ENCODE measurements around the gene PTCHD4. TPM values are rescaled to one million over a fixed set of nuclear protein-coding genes. Genes with fewer than 3 reads are reported as not detected.
A peak's percentile ranks its signal among the peaks of the same experiment; 100 is the strongest.

Gene PTCHD4
- 7.8 TPM for polyA plus RNA-seq (2013, experiment 1 of 2)
- polyA plus RNA-seq (2013, experiment 2 of 2), result 8.5 TPM

- no peaks in the 10 kb centered on the region for H3K9me3 ChIP-seq (ENCODE audit: control insufficient read depth, low read length)
Observed at GRCh38 chr6:48111143-48111506, at the start of gene PTCHD4. PTCHD4 (minus strand) TSS chr6:48111197; CDS start chr6:48068957, 42,240 bp downstream.

GRCh38 chr6:48151142-48151541 lies 40.1 kb upstream of the PTCHD4 start:
- Histone ChIP-seq H3K23ac (ENCODE audit: low read length in 2 of 2) (no peak overlapping the region), H2AFZ (ENCODE audit: low read depth, low read length) (no peak overlapping the region), H3K79me1 (replicated peaks; ENCODE audit: low read length, poor library complexity, severe bottlenecking) (no peaks in the 10 kb centered on the region), H2AK5ac (ENCODE audit: low read length, severe bottlenecking) (no peak overlapping the region), H4K91ac (ENCODE audit: low read length) (no peak overlapping the region), H4K8ac (ENCODE audit: low read length) (no peak overlapping the region), H2BK15ac (ENCODE audit: low read depth, poor library complexity, severe bottlenecking) (peak overlapping the region; percentile 54), H2BK120ac (ENCODE audit: low read depth, low read length) (no peak overlapping the region), H3K14ac (ENCODE audit: low read length in 2 of 2) (no peak overlapping the region), H2BK5ac (ENCODE audit: low read depth, low read length, poor library complexity, severe bottlenecking) (no peak overlapping the region), H3K4me2 (ENCODE audit: low read length, poor library complexity, severe bottlenecking) (no peak overlapping the region), H3K27ac (ENCODE audit: low read length, poor library complexity, severe bottlenecking) (no peak overlapping the region), H3K27me3 (ENCODE audit: control insufficient read depth in 1 of 2, insufficient read depth in 1 of 2, low read length in 2 of 2) (no peaks in the 10 kb centered on the region), H3K36me3 (ENCODE audit: control insufficient read depth in 1 of 2, insufficient read depth in 2 of 2, low read depth in 1 of 2, low read length in 2 of 2) (no peaks in the 10 kb centered on the region), H3K9me3 (ENCODE audit: control insufficient read depth, low read length) (peaks cover 19% of the 10 kb centered on the region), H3K18ac (ENCODE audit: low read depth in 1 of 2, low read length in 2 of 2) (no peak overlapping the region), H3K4me1 (ENCODE audit: control insufficient read depth, insufficient read depth, low read depth, low read length) (no peaks in the 10 kb centered on the region), H3K4ac (ENCODE audit: low read depth in 1 of 2, low read length in 2 of 2) (no peak overlapping the region), H2BK12ac (ENCODE audit: low read length in 2 of 2) (no peak overlapping the region), H3K9ac (ENCODE audit: low read length) (no peak overlapping the region), H3K4me3 (ENCODE audit: insufficient read depth in 1 of 2, low read depth in 1 of 2, low read length in 2 of 2) (no peak overlapping the region)
- DNase-seq, result no peak
- WGBS, result 86% methylated on average over 2 of the region's 2 CpGs

More at GRCh38 chr6:48111143-48111506, at the start of gene PTCHD4:
- H2AK5ac ChIP-seq (ENCODE audit: low read length, severe bottlenecking), result peak within 1 kb of the TSS; percentile 31
- no peak within 1 kb of the TSS for H2BK15ac ChIP-seq (ENCODE audit: low read depth, poor library complexity, severe bottlenecking)
- H4K8ac ChIP-seq (ENCODE audit: low read length), result no peak within 1 kb of the TSS
- H3K9ac ChIP-seq (ENCODE audit: low read length), result peak within 1 kb of the TSS; percentile 96
- no peaks in the 10 kb centered on the region for H3K79me1 ChIP-seq (replicated peaks; ENCODE audit: low read length, poor library complexity, severe bottlenecking)
- H3K27ac ChIP-seq (ENCODE audit: low read length, poor library complexity, severe bottlenecking), result peak within 1 kb of the TSS; percentile 62
- peak; percentile 73 for DNase-seq
- peak within 1 kb of the TSS; percentile 86 for H2BK120ac ChIP-seq (ENCODE audit: low read depth, low read length)
- WGBS, result 12% methylated on average over 1 of the region's 1 CpG
- H3K23ac ChIP-seq (ENCODE audit: low read length in 2 of 2), result no peak within 1 kb of the TSS
- peak within 1 kb of the TSS; percentile 54 to 73 for H3K18ac ChIP-seq (ENCODE audit: low read depth in 1 of 2, low read length in 2 of 2)
- H3K4me2 ChIP-seq (ENCODE audit: low read length, poor library complexity, severe bottlenecking), result peak within 1 kb of the TSS; percentile 12
- H2BK12ac ChIP-seq (ENCODE audit: low read length in 2 of 2), result peak within 1 kb of the TSS; percentile 20 to 23
- H2BK5ac ChIP-seq (ENCODE audit: low read depth, low read length, poor library complexity, severe bottlenecking), result peak within 1 kb of the TSS; percentile 45
- no peaks in the 10 kb centered on the region for H3K36me3 ChIP-seq (ENCODE audit: control insufficient read depth in 1 of 2, insufficient read depth in 2 of 2, low read depth in 1 of 2, low read length in 2 of 2)
- H2AFZ ChIP-seq (ENCODE audit: low read depth, low read length), result no peak within 1 kb of the TSS
- H3K4ac ChIP-seq (ENCODE audit: low read depth in 1 of 2, low read length in 2 of 2), result no peak within 1 kb of the TSS
- H3K27me3 ChIP-seq (ENCODE audit: control insufficient read depth in 1 of 2, insufficient read depth in 1 of 2, low read length in 2 of 2), result no peaks in the 10 kb centered on the region
- no peak within 1 kb of the TSS for H3K14ac ChIP-seq (ENCODE audit: low read length in 2 of 2)
- no peaks in the 10 kb centered on the region for H3K4me1 ChIP-seq (ENCODE audit: control insufficient read depth, insufficient read depth, low read depth, low read length)
- no peak within 1 kb of the TSS for H4K91ac ChIP-seq (ENCODE audit: low read length)
- H3K4me3 ChIP-seq (ENCODE audit: insufficient read depth in 1 of 2, low read depth in 1 of 2, low read length in 2 of 2), result peak within 1 kb of the TSS in 1 of 2 experiments; percentile 80

DNA sequence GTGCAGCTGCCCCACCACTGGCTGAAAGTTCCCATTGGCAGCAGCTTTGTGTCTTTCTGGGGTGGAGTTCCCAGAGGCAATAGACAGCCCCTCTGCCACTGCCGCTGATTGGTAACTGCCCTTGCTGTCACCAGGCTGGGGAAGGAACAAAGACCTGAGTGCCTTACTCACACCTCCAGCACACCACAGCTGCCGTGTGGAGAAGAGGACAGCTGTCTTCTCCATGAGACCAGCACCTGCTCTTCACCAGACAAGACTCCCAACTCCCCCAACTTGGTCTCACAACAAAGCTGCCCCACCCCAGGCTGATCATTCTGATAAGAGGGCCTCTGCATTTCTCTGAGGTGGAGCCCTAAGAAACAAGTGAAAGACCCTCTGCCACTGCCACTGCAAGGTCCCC lies 39.7 kb upstream of the PTCHD4 start:
- Histone ChIP-seq H4K8ac (ENCODE audit: low read length) (no peak overlapping the region), H3K4me1 (ENCODE audit: control insufficient read depth, insufficient read depth, low read depth, low read length) (no peaks in the 10 kb centered on the region), H3K18ac (ENCODE audit: low read depth in 1 of 2, low read length in 2 of 2) (no peak overlapping the region), H2BK12ac (ENCODE audit: low read length in 2 of 2) (no peak overlapping the region), H3K14ac (ENCODE audit: low read length in 2 of 2) (no peak overlapping the region), H3K23ac (ENCODE audit: low read length in 2 of 2) (no peak overlapping the region), H2AFZ (ENCODE audit: low read depth, low read length) (no peak overlapping the region), H3K27ac (ENCODE audit: low read length, poor library complexity, severe bottlenecking) (no peak overlapping the region), H3K9me3 (ENCODE audit: control insufficient read depth, low read length) (peaks cover 19% of the 10 kb centered on the region), H3K4ac (ENCODE audit: low read depth in 1 of 2, low read length in 2 of 2) (no peak overlapping the region), H2BK120ac (ENCODE audit: low read depth, low read length) (no peak overlapping the region), H3K79me1 (replicated peaks; ENCODE audit: low read length, poor library complexity, severe bottlenecking) (no peaks in the 10 kb centered on the region), H3K4me3 (ENCODE audit: insufficient read depth in 1 of 2, low read depth in 1 of 2, low read length in 2 of 2) (no peak overlapping the region), H3K9ac (ENCODE audit: low read length) (no peak overlapping the region), H4K91ac (ENCODE audit: low read length) (no peak overlapping the region), H2BK5ac (ENCODE audit: low read depth, low read length, poor library complexity, severe bottlenecking) (no peak overlapping the region), H2BK15ac (ENCODE audit: low read depth, poor library complexity, severe bottlenecking) (peak overlapping the region; percentile 54), H3K4me2 (ENCODE audit: low read length, poor library complexity, severe bottlenecking) (no peak overlapping the region), H3K27me3 (ENCODE audit: control insufficient read depth in 1 of 2, insufficient read depth in 1 of 2, low read length in 2 of 2) (no peaks in the 10 kb centered on the region), H2AK5ac (ENCODE audit: low read length, severe bottlenecking) (no peak overlapping the region), H3K36me3 (ENCODE audit: control insufficient read depth in 1 of 2, insufficient read depth in 2 of 2, low read depth in 1 of 2, low read length in 2 of 2) (no peaks in the 10 kb centered on the region)
- WGBS, result 74% methylated on average over 2 of the region's 2 CpGs
- DNase-seq, result no peak

DNA sequence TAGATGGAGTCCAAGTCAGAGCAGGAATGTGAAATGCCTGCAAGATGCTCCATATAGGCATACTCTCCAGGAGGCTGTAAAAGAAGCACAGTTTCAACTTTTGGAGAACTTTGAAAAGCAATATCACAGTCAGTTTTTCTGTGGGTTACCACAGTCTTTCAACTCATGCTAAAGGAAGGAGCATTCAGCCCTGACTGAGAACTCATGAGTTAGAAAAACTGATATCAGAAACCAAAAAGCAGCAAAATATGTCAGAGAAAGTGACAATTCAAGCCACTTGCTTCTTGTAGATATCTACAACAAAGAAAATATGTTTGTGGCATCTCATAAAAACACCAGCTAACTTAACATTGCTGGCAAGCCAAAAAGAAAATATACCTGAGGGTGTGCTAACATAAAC lies 36.1 kb upstream of the PTCHD4 start:
- no peaks in the 10 kb centered on the region for H3K9me3 ChIP-seq (ENCODE audit: control insufficient read depth, low read length)
- H2AFZ ChIP-seq (ENCODE audit: low read depth, low read length), result no peak overlapping the region
- H3K79me1 ChIP-seq (replicated peaks; ENCODE audit: low read length, poor library complexity, severe bottlenecking), result no peaks in the 10 kb centered on the region
- no peak overlapping the region for H4K8ac ChIP-seq (ENCODE audit: low read length)
- no peak overlapping the region for H4K91ac ChIP-seq (ENCODE audit: low read length)
- H3K27me3 ChIP-seq (ENCODE audit: control insufficient read depth in 1 of 2, insufficient read depth in 1 of 2, low read length in 2 of 2), result no peaks in the 10 kb centered on the region
- no peak for DNase-seq
- H3K4ac ChIP-seq (ENCODE audit: low read depth in 1 of 2, low read length in 2 of 2), result no peak overlapping the region
- H2BK5ac ChIP-seq (ENCODE audit: low read depth, low read length, poor library complexity, severe bottlenecking), result no peak overlapping the region
- H3K18ac ChIP-seq (ENCODE audit: low read depth in 1 of 2, low read length in 2 of 2), result no peak overlapping the region
- H3K9ac ChIP-seq (ENCODE audit: low read length), result no peak overlapping the region
- H3K4me2 ChIP-seq (ENCODE audit: low read length, poor library complexity, severe bottlenecking), result no peak overlapping the region
- no peak overlapping the region for H2BK120ac ChIP-seq (ENCODE audit: low read depth, low read length)
- H3K4me3 ChIP-seq (ENCODE audit: insufficient read depth in 1 of 2, low read depth in 1 of 2, low read length in 2 of 2), result no peak overlapping the region
- H2BK15ac ChIP-seq (ENCODE audit: low read depth, poor library complexity, severe bottlenecking), result no peak overlapping the region
- H3K4me1 ChIP-seq (ENCODE audit: control insufficient read depth, insufficient read depth, low read depth, low read length), result no peaks in the 10 kb centered on the region
- no peak overlapping the region for H3K27ac ChIP-seq (ENCODE audit: low read length, poor library complexity, severe bottlenecking)
- no peak overlapping the region for H3K14ac ChIP-seq (ENCODE audit: low read length in 2 of 2)
- no peak overlapping the region for H3K23ac ChIP-seq (ENCODE audit: low read length in 2 of 2)
- H2BK12ac ChIP-seq (ENCODE audit: low read length in 2 of 2), result no peak overlapping the region
- H2AK5ac ChIP-seq (ENCODE audit: low read length, severe bottlenecking), result no peak overlapping the region
- H3K36me3 ChIP-seq (ENCODE audit: control insufficient read depth in 1 of 2, insufficient read depth in 2 of 2, low read depth in 1 of 2, low read length in 2 of 2), result no peaks in the 10 kb centered on the region

All from mesenchymal stem cell (in vitro differentiated cells and primary cell).